Spinal cord (tissue), 10 donors: Measurements from ENCODE around the gene PTPA. TPM values are rescaled to one million over a fixed set of nuclear protein-coding genes. Genes with fewer than 3 reads are reported as not detected.
A peak's percentile ranks its signal among the peaks of the same experiment; 100 is the strongest.
"Not testable (repeated sequence)": the region's sequence is repeated elsewhere in the genome, so short reads cannot be mapped to it uniquely, and the experiment has no call there.

Experiments
- DNase-seq, 6 donors: peaks; one replicate each; pipeline versions ENCODE4 v3.0.0 to v3.0.0-alpha.2; 2013 to 2015; ENCODE audit warnings: low spot score in 6 of 6, low read depth in 4 of 6
- H3K27ac ChIP-seq: one replicate; pipeline ENCODE4 v1.5.1; 2013; ENCODE audit warnings: low read depth, low read length, control low read depth
- H3K27me3 ChIP-seq: one replicate; pipeline ENCODE4 v1.6.1; 2013; ENCODE audit warnings: low read length; ENCODE audit not compliant: control insufficient read depth, insufficient read depth
- H3K36me3 ChIP-seq: one replicate; pipeline ENCODE4 v1.6.1; 2013; ENCODE audit warnings: low read length; ENCODE audit not compliant: control insufficient read depth, insufficient read depth
- H3K4me1 ChIP-seq: one replicate; pipeline ENCODE4 v1.6.1; 2013; ENCODE audit warnings: low read length; ENCODE audit not compliant: control insufficient read depth, insufficient read depth
- H3K4me3 ChIP-seq: one replicate; pipeline ENCODE4 v1.5.1; 2013; ENCODE audit warnings: low read depth, low read length, control low read depth
- H3K9me3 ChIP-seq: one replicate; pipeline ENCODE4 v1.6.1; 2013; ENCODE audit warnings: low read length; ENCODE audit not compliant: control insufficient read depth, insufficient read depth
- WGBS: methylation state at CpG from one replicate; pipeline ENCODE4 v1.1.5; 2013; ENCODE audit warnings: missing lambda C conversion rate; ENCODE audit not compliant: insufficient coverage; 5-methylcytosine and 5-hydroxymethylcytosine counted together
- polyA plus RNA-seq, 2 donors: library from polyadenylated mRNA; unstranded; fragments of 120-200 nt; gene quantifications; one replicate each; pipeline ENCODE4 v1.2.1, GENCODE V29; 2013; ENCODE audit not compliant: insufficient read length in 2 of 2
- total RNA-seq, 2 donors: library from RNA; depleted of rRNA in 1 of 2; stranded (reverse); fragments of 120-200 nt in 1 of 2; fragments of >200 nt in 1 of 2; gene quantifications; one replicate each; pipeline versions ENCODE4 v1.2.3 to v1.2.4, GENCODE V29; 2013 to 2014
- donor health status: healthy.

The PTPA gene
- total and polyA plus RNA-seq, 4 donors: 62.3 to 117 (median 107) TPM

- Histone ChIP-seq H3K4me3 (no peak overlapping the region), H3K27me3 (no peaks in the 10 kb centered on the region), H3K9me3 (no peaks in the 10 kb centered on the region), H3K36me3 (no peaks in the 10 kb centered on the region), H3K27ac (no peak overlapping the region), H3K4me1 (no peaks in the 10 kb centered on the region)
- no peak for DNase-seq
- no CpG with 5 or more reads among the region's 1 CpG for WGBS
Measured at GRCh38 chr9:129187042-129187441, 75.8 kb downstream of the PTPA start.

DNA sequence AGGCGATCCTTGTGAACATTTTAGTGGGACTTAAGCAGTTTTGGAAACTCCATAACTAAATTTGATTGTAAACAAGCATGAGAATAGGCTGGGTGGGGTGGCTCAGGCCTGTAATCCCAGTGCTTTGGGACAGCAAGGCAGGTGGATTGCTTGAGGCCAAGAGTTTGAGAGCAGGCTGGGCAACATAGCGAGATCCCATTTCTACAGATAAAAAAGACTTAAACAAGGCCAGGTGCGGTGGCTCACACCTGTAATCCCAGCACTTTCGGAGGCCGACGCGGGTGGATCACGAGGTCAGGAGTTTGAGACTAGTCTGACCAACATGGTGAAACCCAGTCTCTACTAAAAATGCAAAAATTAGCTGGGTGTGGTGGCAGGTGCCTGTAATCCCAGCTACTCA is 78.8 kb downstream of the PTPA start:
- not testable (repeated sequence) for H3K4me3 ChIP-seq, H3K27ac ChIP-seq, H3K4me1 ChIP-seq, H3K36me3 ChIP-seq, DNase-seq, H3K27me3 ChIP-seq, H3K9me3 ChIP-seq
- 90% methylated on average over 2 of the region's 8 CpGs for WGBS

- H3K27ac ChIP-seq: no peak overlapping the region
Measured at GRCh38 chr9:129191234-129191633, 80.0 kb downstream of the PTPA start.

DNA sequence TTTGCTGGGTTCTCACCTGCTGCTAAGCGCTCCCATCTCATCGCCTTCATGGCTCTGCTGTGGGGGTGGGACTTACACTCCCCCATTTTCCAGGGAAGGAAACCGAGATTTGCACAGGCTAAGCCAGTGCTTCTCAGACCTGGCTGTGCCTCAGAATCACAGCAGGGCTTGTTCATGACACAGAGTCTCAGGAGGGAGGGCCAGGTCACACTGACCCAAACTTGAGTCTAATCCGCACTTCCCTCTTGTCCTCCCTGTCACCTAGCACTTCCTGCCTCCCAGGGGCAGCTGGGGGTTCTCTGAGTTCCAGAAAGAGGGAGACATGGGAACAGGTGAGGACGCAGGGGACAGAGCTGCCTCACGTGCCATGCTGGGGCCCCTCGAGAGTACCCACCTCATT is 82.4 kb downstream of the PTPA start:
- Histone ChIP-seq H3K36me3 (no peaks in the 10 kb centered on the region), H3K4me1 (peaks cover 15% of the 10 kb centered on the region), H3K4me3 (no peak overlapping the region), H3K27ac (no peak overlapping the region), H3K9me3 (no peaks in the 10 kb centered on the region), H3K27me3 (peaks cover 2% of the 10 kb centered on the region)
- DNase-seq: no peak
- WGBS: 67% methylated on average over 7 of the region's 7 CpGs

More at GRCh38 chr9:129191234-129191633, 80.0 kb downstream of the PTPA start:
- Histone ChIP-seq H3K36me3 (no peaks in the 10 kb centered on the region), H3K4me3 (no peak overlapping the region), H3K27me3 (peaks cover 2% of the 10 kb centered on the region), H3K4me1 (peaks cover 5% of the 10 kb centered on the region), H3K9me3 (no peaks in the 10 kb centered on the region)
- 97% methylated on average over 6 of the region's 7 CpGs for WGBS
- DNase-seq: no peak

DNA sequence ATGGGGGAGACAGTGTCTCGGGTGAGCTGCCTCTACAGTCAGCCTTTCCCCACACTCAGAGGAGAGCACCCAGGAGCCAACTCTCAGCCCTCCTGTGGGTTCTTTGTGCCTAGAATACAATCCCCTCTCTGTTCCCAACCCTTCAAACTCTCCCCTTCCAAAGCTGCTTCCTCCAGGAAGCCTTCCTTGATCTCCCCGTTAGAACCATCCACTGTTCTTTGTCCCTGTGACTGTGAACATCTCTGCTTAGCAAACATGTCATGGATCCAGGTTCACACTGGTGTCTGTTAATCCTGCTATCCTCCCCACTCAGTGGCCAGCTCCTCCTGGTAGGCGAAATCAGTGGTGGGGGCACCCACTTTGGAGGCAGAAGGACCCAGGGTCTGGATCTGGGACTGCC is 83.0 kb downstream of the PTPA start:
- Histone ChIP-seq H3K27me3 (peaks cover 2% of the 10 kb centered on the region), H3K4me3 (no peak overlapping the region), H3K36me3 (no peaks in the 10 kb centered on the region), H3K4me1 (peaks cover 21% of the 10 kb centered on the region), H3K9me3 (no peaks in the 10 kb centered on the region), H3K27ac (no peak overlapping the region)
- WGBS: 77% methylated on average over 2 of the region's 3 CpGs
- no peak for DNase-seq

DNA sequence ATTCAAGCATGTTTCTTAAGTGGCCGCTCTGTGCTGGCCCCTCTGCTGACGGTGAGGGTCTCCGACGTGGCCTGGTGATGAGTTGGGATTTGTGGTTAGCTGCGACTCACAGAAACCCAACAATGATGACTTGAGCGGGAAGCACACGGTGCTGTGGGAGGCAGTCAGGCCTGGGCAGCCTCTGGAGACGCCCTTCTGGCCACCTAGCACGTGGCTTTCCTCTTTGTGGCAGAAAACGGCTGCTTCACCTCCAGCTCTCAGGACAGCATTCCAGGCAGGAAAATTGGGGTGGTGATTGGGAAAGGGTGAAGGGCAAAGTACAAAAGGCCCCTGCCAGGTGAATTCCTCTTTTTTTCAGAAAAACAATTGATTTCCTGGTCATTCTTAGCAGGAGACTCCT is 84.4 kb downstream of the PTPA start:
- Histone ChIP-seq H3K4me1 (peaks cover 21% of the 10 kb centered on the region), H3K4me3 (no peak overlapping the region), H3K27me3 (peaks cover 2% of the 10 kb centered on the region), H3K36me3 (no peaks in the 10 kb centered on the region), H3K9me3 (no peaks in the 10 kb centered on the region), H3K27ac (no peak overlapping the region)
- 88% methylated on average over 9 of the region's 10 CpGs for WGBS
- no peak for DNase-seq

GRCh38 chr9:129197045-129197444 is 85.8 kb downstream of the PTPA start:
- WGBS: 91% methylated on average over 6 of the region's 6 CpGs
- not testable (repeated sequence) for H3K27ac ChIP-seq, H3K27me3 ChIP-seq, H3K9me3 ChIP-seq, DNase-seq, H3K4me3 ChIP-seq, H3K36me3 ChIP-seq
- peaks cover 21% of the 10 kb centered on the region for H3K4me1 ChIP-seq

- 29% methylated on average over 8 of the region's 8 CpGs for WGBS
- H3K4me1 ChIP-seq: peaks cover 21% of the 10 kb centered on the region
- H3K36me3 ChIP-seq: no peaks in the 10 kb centered on the region
- no peaks in the 10 kb centered on the region for H3K9me3 ChIP-seq
- peaks cover 2% of the 10 kb centered on the region for H3K27me3 ChIP-seq
- DNase-seq: no peak
- H3K4me3 ChIP-seq: peak overlapping the region; percentile 9
- peak overlapping the region; percentile 86 for H3K27ac ChIP-seq
Measured at GRCh38 chr9:129197978-129198318, 86.7 kb downstream of the PTPA start.

Other genes with a start within 250 kb of the PTPA start
- gene KYAT1, start 229.5 kb upstream of the PTPA start, total RNA-seq: 10 to 100 TPM in 1 of 2 donors, 1 to 10 TPM in 1; 8.9 to 12.1 TPM
- gene KYAT1, start 229.5 kb upstream of the PTPA start, polyA plus RNA-seq: 10 to 100 TPM; 14.5 to 20.5 TPM
- gene LRRC8A, start 229.3 kb upstream of the PTPA start, total RNA-seq: 10 to 100 TPM; 28.5 to 31.8 TPM
- gene LRRC8A, start 229.3 kb upstream of the PTPA start, polyA plus RNA-seq: 10 to 100 TPM; 53.9 to 57.4 TPM
- gene PHYHD1, start 190.4 kb upstream of the PTPA start, total RNA-seq: 10 to 100 TPM in 1 of 2 donors, 1 to 10 TPM in 1; 7.8 to 29.9 TPM
- 10 to 100 TPM; 23.2 to 27.4 TPM for gene PHYHD1, start 190.4 kb upstream of the PTPA start, polyA plus RNA-seq
- 10 to 100 TPM; 17.8 to 22.8 TPM for gene DOLK, start 163.8 kb upstream of the PTPA start, total RNA-seq
- gene DOLK, start 163.8 kb upstream of the PTPA start, polyA plus RNA-seq: 10 to 100 TPM; 20.1 to 22.0 TPM
- gene NUP188, start 163.7 kb upstream of the PTPA start, total RNA-seq: 10 to 100 TPM; 30.3 to 31.4 TPM
- gene NUP188, start 163.7 kb upstream of the PTPA start, polyA plus RNA-seq: 10 to 100 TPM; 33.7 to 43.6 TPM
- 100 to 1,000 TPM in 1 of 2 donors, 10 to 100 TPM in 1; 62.8 to 138 TPM for gene SH3GLB2, start 83.1 kb upstream of the PTPA start, total RNA-seq
- gene SH3GLB2, start 83.1 kb upstream of the PTPA start, polyA plus RNA-seq: 100 to 1,000 TPM; 130 to 160 TPM
- gene MIGA2, start 74.8 kb upstream of the PTPA start, total RNA-seq: 10 to 100 TPM; 21.2 to 29.4 TPM
- 10 to 100 TPM; 24.4 to 35.6 TPM for gene MIGA2, start 74.8 kb upstream of the PTPA start, polyA plus RNA-seq
- gene DOLPP1, start 30.3 kb upstream of the PTPA start, total RNA-seq: 10 to 100 TPM; 14.9 to 15.8 TPM
- 10 to 100 TPM; 25.2 to 31.4 TPM for gene DOLPP1, start 30.3 kb upstream of the PTPA start, polyA plus RNA-seq
- gene CRAT, start 622 bp upstream of the PTPA start, total RNA-seq: 10 to 100 TPM; 27.1 to 30.7 TPM
- 10 to 100 TPM; 65.9 to 68.7 TPM for gene CRAT, start 622 bp upstream of the PTPA start, polyA plus RNA-seq
- gene IER5L, start 66.8 kb downstream of the PTPA start, total RNA-seq: 10 to 100 TPM; 10.4 to 17.5 TPM
- gene IER5L, start 66.8 kb downstream of the PTPA start, polyA plus RNA-seq: 1 to 10 TPM; 5.9 to 7.6 TPM